Stimulated activated CD4-positive, alpha-beta T cell treated with anti-CD3 and anti-CD28 coated beads, TNF-alpha, amount 100 ng/mL, for 48 hours (primary cell): ENCODE data around the gene NTM.

ENCODE experiments used
- DNase-seq, 3 donors: peaks; one replicate each; pipeline ENCODE4 v3.0.0-alpha.2; 2020; ENCODE audit warnings: low read depth in 3 of 3

NTM gene

DNA sequence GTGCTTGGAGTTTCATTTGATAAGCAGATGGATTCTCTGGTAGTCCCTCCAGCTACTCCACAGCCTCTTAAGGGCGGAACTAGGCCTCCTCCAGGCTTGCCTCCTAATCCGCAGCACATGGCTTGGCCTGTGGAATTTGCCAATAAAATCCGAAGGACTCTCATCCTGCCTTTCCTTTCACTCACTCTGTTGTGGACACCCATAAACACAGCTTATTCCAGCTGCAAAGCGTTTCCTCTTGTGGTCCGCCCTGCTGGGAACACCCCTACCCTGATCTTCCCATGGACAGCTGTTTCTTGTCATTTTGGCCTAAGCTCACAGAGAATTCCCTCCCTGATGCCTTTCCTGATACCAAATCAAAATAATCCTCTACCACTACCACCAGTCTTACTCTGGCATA, 546.2 kb downstream of the NTM start:
- DNase-seq: no peak

DNA sequence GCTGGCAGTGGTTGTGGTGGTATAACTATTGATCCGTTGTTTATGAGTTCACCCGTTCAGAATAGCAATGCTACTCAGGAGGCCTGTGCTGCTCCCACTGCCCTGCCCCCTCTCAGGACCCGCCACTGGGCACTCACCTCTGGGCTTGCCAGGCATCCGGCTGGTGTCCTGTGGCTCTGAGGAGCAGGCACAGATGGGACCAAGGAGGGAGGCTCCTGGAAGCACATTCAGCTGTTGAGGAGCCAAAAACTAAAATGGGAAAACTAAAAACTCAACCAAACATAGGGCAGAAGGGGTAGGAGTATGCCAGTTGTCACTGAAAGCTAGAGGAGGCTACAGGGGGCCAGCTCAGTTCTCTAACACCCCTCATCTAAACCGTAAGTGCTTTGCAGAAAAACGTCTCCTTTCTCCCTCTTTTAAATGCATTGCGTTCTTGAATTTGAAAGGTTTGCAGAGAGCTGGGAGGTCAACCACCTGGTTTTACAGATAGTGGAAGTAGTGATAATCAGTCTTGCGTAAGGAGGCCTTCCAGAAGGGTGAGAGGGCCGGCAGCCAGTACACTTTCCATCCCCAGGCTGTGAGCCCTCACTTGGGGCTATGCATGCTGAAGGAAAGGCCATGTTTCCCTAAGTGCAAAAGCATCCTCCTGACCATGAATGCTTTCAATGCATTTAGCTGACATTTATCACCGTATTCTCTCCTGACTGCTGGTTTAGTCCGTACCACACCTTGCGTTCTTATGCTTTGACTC, 547.4 kb downstream of the NTM start:
- DNase-seq: no peak

DNA sequence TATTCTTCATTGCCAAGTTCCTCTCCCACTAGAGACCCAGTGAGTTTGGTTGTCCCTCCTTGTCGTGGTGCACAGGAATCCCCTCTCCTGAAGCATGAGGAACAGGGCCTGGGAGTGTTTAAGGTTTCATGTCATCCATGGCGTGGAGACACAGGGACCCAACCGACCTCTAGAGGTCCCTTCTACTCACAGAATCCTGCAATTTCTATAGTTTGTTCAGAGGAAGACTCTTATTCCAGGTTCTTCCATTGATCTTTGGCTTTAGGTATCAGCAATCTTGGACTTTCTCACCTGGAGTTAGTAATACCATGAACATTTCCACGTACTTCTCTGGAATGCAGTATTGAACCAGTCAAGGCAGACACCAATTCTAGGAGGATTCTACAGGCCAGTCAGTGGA, 548.2 kb downstream of the NTM start:
- no peak for DNase-seq

DNA sequence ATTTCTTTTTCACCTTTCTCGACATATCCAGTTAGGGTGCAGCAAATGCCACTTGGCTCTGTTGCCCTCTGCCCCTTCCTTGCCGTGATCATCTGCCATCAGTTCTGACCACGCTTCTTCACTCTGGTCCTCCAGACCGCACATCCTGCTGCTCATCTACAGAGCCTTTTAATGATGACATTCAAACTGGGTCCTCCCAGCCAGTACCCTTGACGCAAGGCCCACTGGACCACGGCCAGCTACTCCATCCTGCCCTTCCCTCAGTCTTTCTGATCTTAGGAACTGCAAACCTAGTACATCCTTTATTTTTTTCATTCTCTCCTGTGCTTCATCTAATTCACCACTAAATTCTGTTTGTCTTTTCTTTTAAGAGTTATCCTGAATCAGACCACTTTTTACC, 551.8 kb downstream of the NTM start:
- no peak for DNase-seq

DNA sequence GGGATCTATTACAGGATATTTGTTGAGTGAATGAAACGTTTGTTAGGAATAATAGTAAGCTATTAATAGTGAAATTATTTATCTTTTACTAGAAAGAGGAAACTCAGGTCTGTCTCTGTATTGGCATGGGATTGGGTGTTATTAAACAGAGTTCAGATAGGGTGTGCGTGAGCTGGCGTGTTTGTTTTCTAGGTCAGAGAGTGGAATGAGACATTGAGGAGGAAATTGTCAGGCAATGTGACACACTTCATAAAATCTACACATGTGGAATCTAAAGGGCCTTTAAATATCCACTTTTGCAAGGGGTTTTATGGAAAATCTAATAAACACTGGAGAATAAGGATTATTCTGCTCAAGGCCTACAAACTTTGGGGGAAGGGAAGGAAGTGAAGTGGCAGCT, 552.9 kb downstream of the NTM start:
- DNase-seq: no peak

DNA sequence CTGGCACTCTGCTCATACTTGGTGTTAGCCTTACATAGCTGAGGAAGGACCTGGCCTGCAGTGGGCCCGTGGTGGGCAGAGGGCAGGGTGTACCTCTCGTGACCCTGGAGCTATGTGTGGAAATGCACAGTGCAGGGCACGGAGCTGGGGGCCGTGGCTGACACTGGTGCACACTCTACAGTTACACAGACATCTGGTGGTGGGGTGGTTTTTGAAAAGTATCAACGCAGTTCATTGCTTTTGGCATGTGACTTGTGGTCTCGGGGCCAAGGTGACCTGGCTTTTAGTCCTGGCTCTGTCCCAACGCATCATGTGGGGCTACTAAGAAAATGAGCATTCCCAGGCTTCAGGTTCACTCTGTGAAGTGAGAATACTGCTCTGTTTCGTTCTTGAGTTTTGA, 553.6 kb downstream of the NTM start:
- no peak for DNase-seq

DNA sequence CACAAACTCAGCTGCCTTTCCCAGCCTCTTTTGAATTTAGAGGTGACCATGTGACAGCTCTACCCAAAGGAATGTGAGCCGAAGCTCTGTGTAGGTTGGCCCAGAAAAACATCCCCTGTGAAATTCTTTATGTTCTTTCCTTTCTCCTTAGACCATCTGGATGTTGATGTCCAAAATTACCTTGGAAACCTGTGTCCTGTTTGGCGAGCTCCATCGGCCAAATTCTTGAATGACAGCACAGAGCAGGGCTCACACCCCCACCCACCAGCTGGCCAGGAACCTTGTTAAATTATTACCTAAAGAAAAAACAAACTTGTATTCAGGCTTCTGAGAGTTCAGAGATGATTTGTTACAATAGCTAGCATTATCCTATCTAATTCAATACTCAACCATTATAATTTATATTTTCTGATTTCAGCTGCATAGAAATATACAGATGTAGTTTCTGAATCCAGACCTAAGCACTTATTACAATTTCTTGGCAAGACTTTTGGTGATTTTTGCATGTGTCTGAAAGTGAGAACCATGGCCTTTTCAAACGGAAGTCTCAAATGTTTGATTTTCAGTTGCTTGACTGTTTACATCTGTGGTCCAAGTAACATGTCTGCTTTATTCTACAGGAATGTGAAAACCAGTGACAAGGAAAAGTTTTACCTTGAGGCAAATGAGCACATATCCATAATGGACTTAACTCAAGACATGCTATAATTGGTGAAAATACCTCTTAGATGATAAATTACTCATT, 554.2 kb downstream of the NTM start:
- DNase-seq: no peak

DNA sequence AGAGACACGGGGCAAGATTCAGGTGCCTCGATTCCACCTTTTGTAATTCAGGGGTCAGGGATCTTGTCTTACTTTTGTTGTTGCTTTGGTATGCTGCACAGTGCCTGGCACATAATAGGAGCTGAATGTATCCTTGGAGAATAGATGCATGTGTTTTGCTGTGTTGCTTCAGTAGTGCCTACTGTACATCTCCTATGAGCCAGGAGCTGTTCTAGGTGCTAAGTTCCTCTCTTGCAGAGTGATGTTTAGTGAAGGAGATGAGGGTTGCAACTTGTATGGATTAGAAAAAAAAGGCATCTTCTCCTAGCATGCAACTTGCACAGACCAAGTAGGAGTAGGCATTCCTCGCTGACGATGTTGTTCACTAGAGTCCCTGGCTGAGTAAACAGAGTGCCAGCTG, 555.4 kb downstream of the NTM start:
- no peak for DNase-seq

DNA sequence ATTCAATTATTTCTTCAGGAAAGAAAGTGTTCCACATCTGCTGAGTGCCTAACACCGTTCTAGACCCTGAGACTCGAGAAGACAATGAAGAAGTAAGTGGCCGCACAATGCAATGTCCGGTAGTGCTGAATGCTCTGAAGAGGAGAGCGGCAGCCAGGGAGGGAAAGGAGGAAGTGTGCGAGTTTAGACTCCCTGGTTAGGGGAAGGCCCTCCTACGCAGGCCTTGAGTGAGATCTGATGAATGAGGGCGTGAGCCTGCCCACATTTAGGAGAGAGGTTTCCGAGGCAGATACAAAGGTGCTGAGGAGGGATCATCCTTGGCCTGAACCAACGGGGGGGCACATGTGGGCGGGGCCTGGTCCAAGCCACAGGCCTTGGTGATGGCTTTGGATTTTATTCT, 558.6 kb downstream of the NTM start:
- DNase-seq: no peak

DNA sequence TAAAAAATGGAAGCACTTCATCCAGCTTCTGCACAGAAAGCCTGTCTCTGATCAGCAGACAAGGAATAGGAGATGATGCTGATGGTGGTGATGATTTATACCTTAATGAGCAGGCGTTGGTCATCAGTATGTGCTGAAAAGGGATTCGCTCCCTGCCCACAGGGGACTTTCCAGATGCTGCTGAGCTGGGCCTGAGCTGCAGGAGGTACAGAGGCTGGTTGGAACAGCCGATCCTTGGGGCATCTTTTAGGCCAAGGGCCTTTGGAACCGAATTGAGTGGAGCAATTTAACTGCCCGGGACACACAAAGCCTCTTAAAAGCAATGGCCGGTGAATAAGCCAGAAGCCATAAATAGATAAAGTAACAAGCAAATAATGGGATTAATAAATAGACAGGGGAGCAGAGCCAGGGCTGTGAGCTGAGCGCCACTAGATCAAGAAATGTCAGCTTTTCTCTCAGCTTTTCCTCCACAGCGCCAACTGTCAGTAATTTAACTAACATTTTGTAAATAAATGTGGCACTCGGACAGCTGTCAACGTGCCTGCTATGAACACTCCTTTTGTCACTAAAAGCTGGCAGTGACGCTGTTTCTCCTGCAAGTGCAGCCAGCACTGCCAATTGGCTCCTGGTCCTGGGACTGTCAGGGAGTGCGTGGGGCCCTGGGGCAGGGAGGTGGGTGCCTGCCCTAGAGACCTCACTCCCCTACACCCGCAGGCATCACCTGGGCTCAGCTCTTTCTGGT, 562.3 kb downstream of the NTM start:
- no peak for DNase-seq

DNA sequence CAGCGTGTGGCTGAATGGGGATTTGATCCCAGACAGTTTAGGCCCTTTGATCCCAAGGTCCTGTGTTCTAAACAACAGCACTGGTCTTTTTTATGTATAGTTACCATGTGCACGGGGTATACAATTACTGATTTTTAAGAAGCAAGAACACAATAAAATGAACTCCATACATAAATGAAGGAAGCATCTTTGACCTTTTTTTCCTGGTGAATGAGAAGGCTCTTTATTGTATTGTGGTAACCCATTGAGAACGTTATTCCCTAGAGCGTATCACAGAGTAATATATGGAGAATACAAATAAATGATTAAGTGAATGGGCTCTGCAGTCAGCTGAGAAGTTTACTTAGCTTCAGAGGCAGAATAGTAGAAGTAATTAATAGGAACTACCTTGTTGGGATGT, 563.6 kb downstream of the NTM start:
- DNase-seq: no peak

DNA sequence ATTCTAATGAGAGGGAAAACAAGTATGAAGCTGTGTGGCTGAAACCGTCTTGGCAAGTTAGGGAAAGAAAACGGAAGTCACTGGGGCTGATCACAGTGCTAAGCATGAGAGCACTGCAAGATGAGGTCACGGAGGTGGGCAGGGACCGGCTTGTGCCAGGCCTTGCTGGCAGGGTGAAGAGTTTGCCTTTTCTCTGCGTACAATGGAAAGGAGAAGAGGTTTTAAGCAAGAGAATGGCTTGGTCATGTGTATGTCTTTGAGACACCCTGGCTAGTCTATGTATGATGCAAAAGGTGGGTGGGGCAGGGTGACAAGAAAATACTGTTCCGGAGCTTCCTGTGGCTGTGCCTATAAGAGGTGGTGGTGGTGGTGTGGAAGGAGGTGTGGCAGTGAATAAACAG, 567.9 kb downstream of the NTM start:
- DNase-seq: no peak

DNA sequence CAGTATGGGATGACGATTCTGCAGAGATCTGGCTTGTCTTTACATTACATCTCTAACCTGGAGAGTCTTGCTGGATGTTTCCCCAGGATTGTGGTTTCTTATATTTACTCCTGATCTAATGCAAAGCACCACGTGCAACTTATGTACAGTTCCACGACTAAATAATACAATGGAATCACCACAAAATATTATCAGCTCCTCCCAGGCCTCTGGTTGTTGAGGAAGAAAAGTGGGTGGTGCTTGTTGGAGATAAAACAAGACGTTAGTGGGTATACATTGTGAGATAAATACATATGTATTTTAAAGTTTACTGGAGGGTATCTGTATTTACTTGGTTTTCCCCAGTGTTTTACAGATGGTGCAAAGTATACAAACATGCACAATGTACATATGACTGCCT, 569.7 kb downstream of the NTM start:
- DNase-seq: no peak

DNA sequence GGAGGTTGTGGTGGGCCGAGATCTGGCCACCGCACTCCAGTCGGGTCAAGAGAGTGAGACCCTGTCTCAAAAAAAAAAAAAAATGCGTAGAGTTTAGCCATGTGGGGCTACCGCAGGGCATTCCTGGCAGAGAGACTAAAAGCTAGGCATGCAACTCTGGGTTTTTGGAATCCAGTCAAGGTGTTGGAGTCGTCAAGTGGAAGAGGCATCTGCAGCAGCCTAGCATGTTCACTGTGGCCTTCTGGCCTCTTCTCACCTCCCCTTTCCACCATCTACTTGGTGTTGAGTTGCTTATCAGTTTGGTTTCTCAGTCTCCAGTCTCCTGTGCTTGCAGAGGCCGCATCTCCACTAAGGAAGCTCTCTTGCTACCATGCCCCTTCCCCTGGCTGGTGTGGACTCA, 572.5 kb downstream of the NTM start:
- DNase-seq: no peak

DNA sequence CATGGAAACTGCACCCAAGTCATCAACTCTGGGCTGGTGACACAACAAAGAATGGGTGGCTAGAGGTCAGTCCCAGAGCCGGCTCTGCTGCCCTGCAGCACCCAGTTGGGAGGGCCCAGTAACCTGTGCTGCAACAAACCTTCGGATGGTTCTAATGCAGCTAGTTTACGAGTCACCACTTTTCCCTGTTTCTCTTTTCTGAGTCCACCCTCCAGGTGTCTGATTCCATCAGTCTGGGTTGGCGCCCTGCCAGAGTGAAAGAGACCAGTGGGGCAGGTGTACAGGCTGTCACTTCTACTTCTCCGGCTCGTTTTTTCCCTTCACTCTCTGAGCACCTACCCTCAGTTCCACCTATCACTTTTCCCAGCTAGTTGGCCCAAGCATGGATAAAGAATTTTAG, 572.9 kb downstream of the NTM start:
- DNase-seq: no peak

DNA sequence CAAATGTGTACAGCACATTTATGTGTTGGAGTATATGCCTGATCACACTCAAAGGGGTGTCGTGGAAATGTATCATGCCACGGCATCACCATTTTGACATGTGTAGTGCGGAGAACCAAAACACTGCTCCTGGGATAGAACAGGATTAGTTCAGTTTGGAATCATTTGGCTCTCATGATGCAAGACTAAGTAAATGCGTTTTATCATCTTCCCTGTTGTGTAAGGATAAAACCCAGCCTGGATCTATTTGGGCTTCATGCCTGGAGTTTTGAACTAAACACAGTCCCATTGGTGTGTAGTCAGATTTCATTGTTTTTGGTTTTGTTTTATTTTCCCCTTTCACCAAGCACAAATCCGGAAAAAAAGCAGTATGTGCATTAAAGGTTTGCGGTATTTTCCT, 574.3 kb downstream of the NTM start:
- DNase-seq: no peak

DNA sequence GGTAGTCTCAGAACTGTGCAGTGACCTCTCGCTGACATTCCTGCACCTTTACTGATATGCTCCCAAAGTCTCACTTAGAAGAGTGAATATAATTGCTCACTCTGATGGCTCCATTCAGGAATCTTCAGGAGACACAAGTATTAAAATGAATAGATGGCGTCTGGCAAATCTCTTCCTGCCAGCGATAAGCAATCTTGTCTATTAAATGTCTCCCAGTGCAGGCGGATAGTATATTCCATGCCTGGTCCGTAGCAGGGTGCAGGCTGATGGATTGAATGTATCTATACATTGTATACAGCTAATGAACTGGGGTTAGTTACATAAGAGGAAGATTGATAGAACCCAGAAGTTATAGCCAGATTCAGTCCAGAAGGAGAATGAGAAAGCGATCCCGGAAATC, 575.3 kb downstream of the NTM start:
- no peak for DNase-seq

DNA sequence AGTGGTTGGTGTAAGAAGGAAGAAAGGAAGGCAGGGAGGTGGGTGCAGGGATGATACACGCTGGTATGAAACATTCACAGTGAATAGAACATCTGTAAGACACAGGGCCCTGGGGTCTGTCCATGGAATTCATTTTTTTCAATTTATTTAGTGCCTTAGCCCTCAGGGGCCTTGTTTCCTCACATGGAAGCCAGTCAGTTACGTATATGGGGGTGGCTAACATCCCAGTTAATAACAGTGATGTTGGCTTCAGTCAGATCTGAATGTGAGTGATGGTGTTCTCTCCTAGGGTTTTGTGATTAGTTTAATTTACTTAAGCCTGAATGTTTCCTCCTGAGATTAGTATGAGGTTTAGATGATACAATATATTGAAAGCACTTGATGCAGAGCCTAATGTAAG, 577.1 kb downstream of the NTM start:
- no peak for DNase-seq

DNA sequence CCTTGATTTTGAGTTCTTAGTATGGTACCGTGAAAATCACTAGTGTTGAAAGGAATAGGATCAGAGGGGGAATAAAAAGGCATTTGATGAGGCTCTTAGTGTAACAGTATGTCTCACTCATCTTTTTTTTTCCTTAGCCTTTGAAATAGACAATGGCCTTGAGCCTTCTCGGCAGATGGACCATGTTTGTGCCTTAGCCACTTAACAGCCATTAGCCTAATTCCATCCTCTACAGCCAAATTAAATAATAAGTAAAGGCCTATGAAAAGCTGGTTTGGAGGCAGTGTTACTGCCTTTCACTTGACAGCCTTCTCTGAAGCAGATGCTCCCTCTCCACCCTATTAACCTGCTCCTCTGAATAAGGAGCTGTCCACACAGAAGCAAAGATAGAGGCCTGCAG, 580.7 kb downstream of the NTM start:
- DNase-seq: no peak

DNA sequence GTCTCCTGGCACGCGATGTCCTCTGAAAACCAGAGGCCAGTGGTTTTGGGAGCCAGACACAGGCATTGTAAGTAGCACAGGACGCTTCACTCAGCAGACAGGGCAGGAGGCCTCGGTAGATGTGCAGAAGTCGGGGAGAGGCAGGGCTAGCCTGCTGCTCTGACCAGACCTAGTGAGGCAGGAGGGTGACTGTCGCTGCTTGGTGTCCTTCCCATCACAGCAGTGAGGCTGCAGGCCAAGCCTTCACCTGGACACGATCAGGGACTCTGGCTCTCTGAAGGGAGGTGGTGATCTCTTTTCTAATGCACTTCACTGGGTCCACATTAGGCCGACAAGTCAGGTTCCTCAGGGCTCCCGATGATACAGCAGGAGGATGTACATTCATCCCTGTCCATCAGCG, 583.7 kb downstream of the NTM start:
- DNase-seq: no peak

DNA sequence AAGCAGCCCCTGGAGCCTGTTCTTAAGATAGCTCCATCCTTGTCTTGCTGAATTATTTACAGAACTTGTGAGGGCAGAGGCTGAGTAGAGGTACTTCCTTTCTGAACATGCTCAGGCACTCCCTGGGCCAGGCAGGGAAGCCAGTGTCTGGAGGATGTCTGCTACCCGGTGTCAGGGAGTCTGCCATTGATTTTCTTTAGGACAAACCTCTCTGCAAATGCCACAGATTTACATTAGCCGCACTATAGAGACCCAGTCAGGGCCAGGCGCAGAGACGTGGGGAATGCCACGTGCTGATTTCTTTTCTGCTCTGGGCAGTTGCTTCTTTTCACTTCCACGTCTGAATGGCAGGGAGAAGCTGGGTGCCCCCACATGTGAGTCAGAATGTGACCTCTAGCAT, 585.5 kb downstream of the NTM start:
- DNase-seq: no peak

DNA sequence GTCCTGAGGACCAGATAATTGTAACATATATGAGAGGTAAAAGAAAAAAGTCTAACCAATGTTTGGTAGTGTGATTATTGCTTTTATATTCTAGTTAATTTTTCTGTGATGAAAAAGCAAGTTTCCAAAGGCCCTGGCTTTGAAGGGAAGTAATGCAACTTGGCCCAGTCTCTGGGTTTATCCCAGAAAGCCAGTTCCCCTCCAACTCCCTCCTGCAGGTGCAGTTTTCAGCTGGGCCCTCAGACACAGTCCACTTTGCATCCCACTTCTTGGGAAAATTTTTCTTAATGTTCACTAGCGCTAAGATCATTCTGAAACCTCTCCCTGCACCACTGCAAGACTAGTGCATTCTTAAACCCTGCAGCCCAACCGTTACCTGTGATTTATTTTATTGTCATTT, 586.8 kb downstream of the NTM start:
- no peak for DNase-seq

DNA sequence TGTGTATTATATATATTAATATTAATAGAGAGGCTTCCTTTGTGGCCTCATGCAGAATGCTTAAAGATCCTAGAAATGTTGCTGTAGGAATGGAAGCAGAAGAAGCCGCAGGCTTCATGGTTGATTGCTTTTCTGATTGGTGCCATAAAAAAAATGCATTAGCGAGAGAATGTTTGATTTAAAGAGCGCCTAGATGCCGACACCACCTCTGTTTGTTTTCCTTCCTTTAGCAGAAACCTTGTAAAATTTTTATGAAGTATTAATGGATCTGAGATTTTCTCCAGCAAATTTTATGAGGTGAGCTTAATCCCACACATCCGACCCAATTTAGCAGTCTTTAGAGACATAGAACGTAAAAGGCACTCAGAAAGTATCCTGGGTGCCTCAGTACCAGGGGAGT, 587.5 kb downstream of the NTM start:
- DNase-seq: no peak
